ENCODE measurements around the gene SH3TC2. TPM values are rescaled to one million over a fixed set of nuclear protein-coding genes. Genes with fewer than 3 reads are reported as not detected.

Gene SH3TC2
- total RNA-seq, 4 donors from 2014 or later, result 0.29 to 3.5 (median 2.1) TPM

- no peak for TF ChIP-seq POLR2A (IDR thresholded peaks at IDR 0.05)
- no peak for TF ChIP-seq CTCF (IDR thresholded peaks at IDR 0.05)
- intact Hi-C loops (cut with DNase I; ENCODE audit: low total_unique reads), result no loop called here
- Histone ChIP-seq H3K36me3 (no peaks in the 10 kb centered on the region), H3K27ac (no peak overlapping the region), H3K4me1 (no peaks in the 10 kb centered on the region), H3K27me3 (no peaks in the 10 kb centered on the region), H3K4me3 (no peak overlapping the region), H3K9me3 (no peaks in the 10 kb centered on the region)
- DNase-seq, result no peak
Measured at GRCh38 chr5:149006426-149006825, 56.4 kb downstream of the SH3TC2 start.

DNA sequence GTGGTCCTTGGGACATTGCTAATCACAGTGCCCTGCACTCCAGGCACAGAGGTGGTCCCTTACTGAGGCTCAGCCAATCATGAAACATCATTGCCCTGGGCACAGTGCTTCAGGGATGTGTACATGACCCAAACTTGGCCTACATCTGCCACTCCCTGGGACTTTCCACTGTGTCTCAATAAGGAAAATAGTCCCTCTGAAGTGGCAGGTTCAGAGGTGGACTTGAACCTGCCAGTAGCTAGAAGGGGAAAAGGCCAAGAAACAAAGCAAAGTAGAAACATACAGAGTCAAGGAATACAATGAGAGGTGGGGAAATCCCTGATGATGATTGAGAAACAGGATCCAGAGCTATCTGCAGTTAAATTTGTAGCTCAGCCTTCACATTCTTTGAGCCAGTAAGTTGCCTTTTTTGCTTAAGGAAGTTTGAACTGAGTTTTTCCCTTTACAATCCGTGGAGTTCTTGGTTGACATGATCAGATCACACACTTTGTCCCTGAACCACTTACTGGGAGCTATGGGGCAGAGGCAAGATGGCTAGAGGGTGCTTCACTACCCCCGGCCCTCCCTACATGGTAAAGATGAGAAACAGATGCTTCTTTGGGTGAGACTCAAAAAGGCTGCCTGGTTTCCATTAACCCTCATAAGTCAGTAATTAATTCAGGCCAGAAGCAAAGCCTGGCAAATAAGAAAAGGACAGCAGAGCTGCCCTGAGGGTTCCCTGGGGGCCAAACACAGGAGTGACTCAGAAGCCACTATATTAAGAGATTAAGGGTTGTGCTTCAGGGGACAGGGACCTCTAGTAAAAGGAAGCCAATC is 57.6 kb downstream of the SH3TC2 start:
- Histone ChIP-seq H3K27ac (no peak overlapping the region), H3K4me1 (no peaks in the 10 kb centered on the region), H3K9me3 (no peaks in the 10 kb centered on the region), H3K36me3 (no peaks in the 10 kb centered on the region), H3K27me3 (no peaks in the 10 kb centered on the region), H3K4me3 (no peak overlapping the region)
- TF ChIP-seq POLR2A (IDR thresholded peaks at IDR 0.05) (no peak), CTCF (IDR thresholded peaks at IDR 0.05) (no peak)
- intact Hi-C loops (cut with DNase I; ENCODE audit: low total_unique reads), result no loop called here
- DNase-seq, result no peak

DNA sequence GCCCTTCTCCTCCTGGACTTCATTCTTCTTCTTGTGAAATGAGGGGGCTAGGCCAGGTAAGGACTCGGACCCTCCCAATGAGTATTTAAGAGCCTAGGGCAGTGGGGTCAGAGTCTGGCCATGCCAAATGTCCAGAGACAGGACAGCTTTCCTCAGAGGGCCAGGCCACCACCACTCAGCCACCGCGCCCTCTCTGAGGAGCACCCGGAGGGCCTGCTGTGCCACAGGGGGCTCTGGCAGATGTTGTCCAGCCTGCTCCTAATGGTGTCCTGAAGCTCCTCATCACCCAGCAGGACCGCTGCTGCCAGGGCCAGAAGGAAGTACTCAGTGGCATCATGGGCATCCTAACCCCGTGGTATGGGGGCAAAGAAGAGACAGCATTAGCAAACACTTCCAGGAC is 58.3 kb downstream of the SH3TC2 start:
- intact Hi-C loops (cut with DNase I; ENCODE audit: low total_unique reads), result no loop called here
- no peak for TF ChIP-seq CTCF (IDR thresholded peaks at IDR 0.05)
- no peak for TF ChIP-seq POLR2A (IDR thresholded peaks at IDR 0.05)
- no peak for DNase-seq
- Histone ChIP-seq H3K36me3 (no peaks in the 10 kb centered on the region), H3K27me3 (no peaks in the 10 kb centered on the region), H3K27ac (no peak overlapping the region), H3K9me3 (no peaks in the 10 kb centered on the region), H3K4me1 (no peaks in the 10 kb centered on the region), H3K4me3 (no peak overlapping the region)

- no peaks in the 10 kb centered on the region for H3K9me3 ChIP-seq
- intact Hi-C loops (cut with DNase I; ENCODE audit: low total_unique reads), result no loop called here
- TF ChIP-seq CTCF (IDR thresholded peaks at IDR 0.05) (no peak), POLR2A (IDR thresholded peaks at IDR 0.05) (no peak)
- no peaks in the 10 kb centered on the region for H3K4me1 ChIP-seq
- no peaks in the 10 kb centered on the region for H3K27me3 ChIP-seq
- H3K27ac ChIP-seq, result no peak overlapping the region
- no peak overlapping the region for H3K4me3 ChIP-seq
- DNase-seq, result no peak
- no peaks in the 10 kb centered on the region for H3K36me3 ChIP-seq
Measured at GRCh38 chr5:149002761-149003689, 59.8 kb downstream of the SH3TC2 start.

GRCh38 chr5:149002053-149002452 is 60.8 kb downstream of the SH3TC2 start:
- TF ChIP-seq POLR2A (IDR thresholded peaks at IDR 0.05) (no peak), CTCF (IDR thresholded peaks at IDR 0.05) (no peak)
- Histone ChIP-seq H3K27me3 (no peaks in the 10 kb centered on the region), H3K4me3 (no peak overlapping the region), H3K4me1 (no peaks in the 10 kb centered on the region), H3K36me3 (no peaks in the 10 kb centered on the region), H3K9me3 (no peaks in the 10 kb centered on the region), H3K27ac (no peak overlapping the region)
- intact Hi-C loops (cut with DNase I; ENCODE audit: low total_unique reads), result no loop called here
- DNase-seq, result no peak
